PC-3 (cell line): ENCODE results near the gene LCP1.

ENCODE experiments used
- CTCF ChIP-seq: fragments of 300-600 bp; sonication (generic); conservative IDR thresholded peaks from 2 replicates; pipeline ENCODE4 v1.5.1; 2017; ENCODE audit warnings: antibody characterized with exemption, low read depth, mild to moderate bottlenecking, low read length
- EZH2phosphoT487 ChIP-seq: fragments of 300-600 bp; sonication (generic); IDR thresholded peaks from 2 replicates; pipeline ENCODE4 v1.6.1; 2018; ENCODE audit warnings: mild to moderate bottlenecking, antibody characterized with exemption, low read length, borderline replicate concordance

- no peak for TF ChIP-seq CTCF
- no peak for TF ChIP-seq EZH2phosphoT487
These were observed 31.3 kb upstream of the LCP1 start for GRCh38 chr13:46213242-46213641.
